HG02870 (cell line): ENCODE data around the gene CD200R1.

Experiments used
- ATAC-seq: cut with Tn5 transposase; IDR thresholded peaks from one replicate; pipeline ENCODE4 v1.9.1; 2021; ENCODE audit warnings: mild to moderate bottlenecking, moderate library complexity; ENCODE audit not compliant: unreplicated experiment

Gene CD200R1

DNA sequence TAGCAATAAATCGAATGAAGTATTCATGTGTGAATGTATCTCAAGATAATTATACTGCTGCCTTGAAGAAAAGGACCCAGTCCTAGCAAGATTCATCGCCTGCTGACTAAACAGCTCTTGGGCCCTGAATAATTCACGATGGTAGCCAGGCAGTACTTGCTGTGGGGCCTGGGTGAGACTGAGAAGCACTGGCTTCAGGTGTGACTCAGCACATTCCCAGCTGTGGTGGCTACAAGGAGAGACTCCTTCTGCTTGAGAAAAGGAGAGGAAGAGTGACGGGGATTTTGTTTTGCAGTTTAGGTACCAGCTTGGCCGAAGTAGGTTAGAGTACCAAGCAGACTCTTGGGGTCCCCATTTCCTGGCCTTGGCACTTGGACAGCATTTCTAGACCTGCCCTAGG is 80.6 kb downstream of the CD200R1 start:
- ATAC-seq, result no peak

DNA sequence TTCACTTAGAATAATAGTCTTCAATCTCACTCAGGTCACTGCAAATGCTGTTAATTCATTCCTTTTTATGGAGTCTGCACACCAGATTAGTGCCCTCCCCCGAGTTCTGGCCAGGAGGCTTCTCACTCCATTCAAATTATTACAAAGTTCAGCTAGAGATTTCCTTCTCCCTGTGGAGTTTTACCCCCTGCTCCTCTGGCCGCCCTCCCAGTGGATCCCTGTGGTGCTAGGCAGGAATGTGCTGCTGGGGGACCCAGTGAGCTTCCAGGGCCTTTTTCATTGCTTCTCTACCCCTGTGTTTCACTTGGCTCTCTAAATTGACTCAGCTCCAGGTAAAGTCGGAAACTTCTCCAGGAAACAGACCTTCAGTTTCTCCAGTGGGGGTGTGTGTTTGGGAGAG is 85.5 kb downstream of the CD200R1 start:
- no peak for ATAC-seq

DNA sequence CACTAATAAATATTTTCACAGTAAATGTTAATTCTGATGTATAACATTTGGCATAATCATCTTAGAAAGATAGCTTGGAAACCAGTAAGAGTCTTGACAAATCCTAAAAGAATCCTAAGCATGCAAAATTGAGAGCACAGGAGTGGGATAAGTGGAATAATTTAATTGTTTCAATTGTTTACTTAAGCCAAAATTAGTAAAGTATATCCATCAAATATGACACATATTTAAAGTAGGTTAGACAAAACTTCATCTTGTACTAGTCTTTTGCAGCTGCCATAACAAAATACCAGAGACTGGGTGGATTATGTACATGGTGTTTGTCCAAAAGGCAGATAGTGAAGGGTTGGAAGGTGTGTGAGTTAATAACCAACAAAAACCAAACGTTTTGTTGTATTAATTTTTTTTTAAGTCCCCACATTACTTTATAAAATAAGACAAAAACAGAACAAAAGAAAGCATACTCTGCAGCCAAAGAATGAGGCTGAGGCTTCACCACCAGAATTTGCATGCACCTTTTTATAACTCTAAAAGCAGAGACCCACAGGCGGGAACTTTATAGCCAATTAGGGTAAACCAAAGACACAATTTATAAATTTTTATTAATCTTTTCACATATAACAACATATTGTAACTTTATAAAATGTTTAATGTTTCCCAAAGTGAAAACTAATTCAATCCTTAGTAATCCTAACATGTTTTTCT is 86.4 kb downstream of the CD200R1 start:
- no peak for ATAC-seq

DNA sequence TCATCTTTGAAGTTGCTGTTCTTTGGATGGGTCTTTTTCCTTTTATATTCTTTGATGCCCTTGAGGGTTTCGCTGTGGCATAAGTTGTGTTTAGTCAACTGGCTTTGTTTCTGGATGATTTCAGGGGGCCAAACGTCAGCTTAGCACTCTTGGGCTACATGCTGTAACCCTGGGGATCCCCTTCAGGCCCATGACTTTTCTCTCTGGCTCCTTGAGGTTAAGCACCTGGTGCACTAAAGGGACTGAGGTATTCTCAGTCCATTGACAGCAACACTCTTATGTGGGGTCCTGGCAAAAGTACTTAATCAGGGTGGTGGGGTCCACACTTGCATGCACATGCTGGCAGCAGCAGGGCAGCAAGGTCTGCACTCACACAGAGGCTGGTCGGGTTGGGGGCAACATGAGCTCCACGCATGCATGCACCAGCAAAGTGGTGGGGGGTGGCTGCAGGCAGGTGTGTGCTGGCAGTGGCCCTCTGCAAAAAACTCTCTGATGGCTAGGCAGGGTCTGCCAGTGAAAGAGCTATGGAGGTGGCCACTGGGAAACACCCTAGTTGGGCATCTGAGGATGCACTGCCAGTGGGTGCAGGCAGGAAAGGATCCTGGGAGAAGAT is 90.1 kb downstream of the CD200R1 start:
- peak; percentile 58 for ATAC-seq

DNA sequence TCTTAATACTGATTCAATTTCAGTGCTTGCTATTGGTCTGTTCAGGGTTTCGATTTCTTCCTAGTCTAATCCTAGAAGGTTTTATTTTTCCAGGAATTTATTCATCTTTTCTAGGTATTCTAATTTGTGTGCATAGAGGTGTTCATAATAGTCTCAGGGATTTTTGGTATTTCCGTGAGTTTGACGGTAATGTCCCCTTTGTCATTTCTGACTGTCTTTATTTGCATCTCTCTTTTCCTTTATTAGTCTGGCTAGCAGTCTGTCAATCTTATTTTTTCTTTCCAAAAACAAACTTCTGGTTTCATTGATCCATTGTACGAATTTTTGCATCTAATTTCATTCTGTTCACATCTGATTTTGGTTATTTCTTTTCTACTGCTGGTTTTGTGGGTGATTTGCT is 93.0 kb downstream of the CD200R1 start:
- ATAC-seq, result no peak

DNA sequence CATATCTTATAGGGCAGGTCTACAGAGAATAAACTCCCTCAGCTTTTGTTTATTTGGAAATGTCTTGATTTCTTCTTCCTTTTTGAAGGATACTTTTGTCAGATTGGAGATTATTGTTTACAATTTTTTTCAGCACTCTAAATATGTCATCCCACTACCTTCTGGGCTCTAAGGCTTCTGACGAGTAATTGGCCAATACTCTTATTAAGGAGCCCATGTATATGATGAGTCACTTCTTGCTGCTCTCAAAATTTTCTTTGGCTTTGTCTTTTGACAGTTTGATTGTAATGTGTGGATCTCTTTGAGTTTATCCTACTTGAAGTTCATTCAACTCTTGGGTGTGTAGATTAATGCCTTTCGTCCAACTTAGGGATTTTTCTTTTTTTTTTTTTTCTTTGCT is 99.3 kb downstream of the CD200R1 start:
- no peak for ATAC-seq

DNA sequence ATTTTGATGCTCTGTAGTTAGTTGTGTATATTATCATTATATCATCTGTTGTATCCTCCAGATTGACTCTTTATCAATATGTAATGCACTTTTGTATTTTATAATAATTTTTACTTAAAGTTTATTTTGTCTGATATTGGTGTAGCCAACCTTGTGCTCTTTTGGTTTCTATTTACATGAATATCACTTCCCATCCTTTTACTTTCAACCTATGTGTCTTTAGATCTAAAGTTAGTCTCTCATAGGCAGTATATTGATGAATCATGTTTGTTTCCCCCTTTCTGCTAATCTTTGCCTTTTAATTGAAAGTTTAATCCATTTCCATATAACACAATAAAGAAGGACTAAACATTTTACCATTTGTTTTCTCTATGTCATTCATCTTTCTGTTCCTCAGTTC is 100.2 kb downstream of the CD200R1 start:
- no peak for ATAC-seq

DNA sequence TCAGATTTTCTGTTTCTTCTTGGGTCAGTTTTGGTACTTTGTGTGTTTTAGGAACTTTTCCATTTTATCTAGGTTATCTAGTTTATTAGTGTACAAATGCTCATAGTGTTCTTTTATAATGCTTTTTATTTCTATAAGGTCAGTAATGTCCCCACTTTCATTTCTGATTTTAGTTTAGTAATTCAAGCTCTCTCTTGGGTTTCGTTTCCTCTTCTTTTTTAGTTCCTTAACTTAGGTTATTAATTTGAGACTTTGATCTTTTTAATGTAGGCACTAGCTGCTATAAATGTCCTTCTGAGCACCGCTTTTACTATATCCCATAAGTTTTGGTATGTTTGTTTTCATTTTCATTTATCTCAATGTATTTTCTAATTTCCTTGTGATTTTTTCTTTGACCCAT is 101.3 kb downstream of the CD200R1 start:
- ATAC-seq, result peak; percentile 74

DNA sequence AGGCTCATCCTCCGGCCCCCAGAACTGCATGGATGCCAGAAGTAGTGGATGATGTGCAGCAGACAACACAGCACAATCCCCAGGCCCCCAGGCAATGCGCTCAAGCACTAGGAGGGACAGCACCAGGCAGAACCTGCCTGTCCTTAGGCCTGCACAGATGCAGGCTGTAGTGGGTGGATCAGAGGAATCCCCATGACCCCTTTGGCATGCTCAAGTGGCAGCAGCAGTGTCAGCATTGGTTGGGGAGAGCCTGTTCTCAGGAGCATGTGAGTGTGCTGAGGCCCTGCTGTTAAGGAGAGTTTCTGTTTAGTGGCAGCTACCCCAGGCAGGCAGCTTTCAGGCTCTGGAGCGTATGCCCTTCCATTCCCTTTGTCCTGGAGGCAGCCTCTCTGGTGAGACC is 103.2 kb downstream of the CD200R1 start:
- no peak for ATAC-seq
